ENCODE results near the gene LY6G5C.

The LY6G5C gene

DNA sequence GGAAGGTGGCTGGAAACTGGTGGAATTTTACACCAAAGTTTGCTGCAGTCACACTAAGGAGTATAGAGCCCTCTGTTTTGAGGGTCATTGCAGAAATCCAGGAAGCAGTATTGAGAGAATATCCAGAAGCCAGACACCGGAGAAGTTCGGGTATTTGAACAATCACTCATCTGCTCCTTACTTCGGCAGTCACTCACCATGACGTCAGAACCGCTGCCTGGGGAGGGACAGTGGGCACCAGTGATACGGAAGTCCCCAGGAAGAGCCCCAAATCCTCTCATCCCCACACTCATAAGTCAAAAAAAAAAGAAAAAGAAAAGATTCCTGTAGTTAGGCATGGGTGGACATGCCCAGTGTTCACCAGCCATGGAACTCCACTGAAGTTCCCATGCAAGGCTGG lies 4.0 kb downstream of the LY6G5C start:
- H3K4me3 ChIP-seq (ENCODE audit: insufficient read depth, low read depth, low read length, poor library complexity, severe bottlenecking): no peak overlapping the region
- H3K36me3 ChIP-seq (ENCODE audit: control insufficient read depth, insufficient read depth, low read length): peaks cover 3% of the 10 kb centered on the region
- H3K9me3 ChIP-seq (ENCODE audit: control insufficient read depth, low read length): no peaks in the 10 kb centered on the region
- H3K27ac ChIP-seq (ENCODE audit: insufficient read depth, low read length, poor library complexity, severe bottlenecking): no peak overlapping the region
- peaks cover 10% of the 10 kb centered on the region for H3K4me1 ChIP-seq (ENCODE audit: control insufficient read depth, insufficient read depth, low read length, poor library complexity, severe bottlenecking)
- no peak for DNase-seq
- H3K27me3 ChIP-seq (replicated peaks; ENCODE audit: control insufficient read depth, insufficient read depth, low read length, poor library complexity, severe bottlenecking): no peaks in the 10 kb centered on the region

GRCh38 chr6:31676322-31676903 lies 4.5 kb downstream of the LY6G5C start:
- no peak overlapping the region for H3K4me3 ChIP-seq (ENCODE audit: insufficient read depth, low read depth, low read length, poor library complexity, severe bottlenecking)
- peaks cover 7% of the 10 kb centered on the region for H3K4me1 ChIP-seq (ENCODE audit: control insufficient read depth, insufficient read depth, low read length, poor library complexity, severe bottlenecking)
- no peak for DNase-seq
- no peaks in the 10 kb centered on the region for H3K27me3 ChIP-seq (replicated peaks; ENCODE audit: control insufficient read depth, insufficient read depth, low read length, poor library complexity, severe bottlenecking)
- no peak overlapping the region for H3K27ac ChIP-seq (ENCODE audit: insufficient read depth, low read length, poor library complexity, severe bottlenecking)
- no peaks in the 10 kb centered on the region for H3K9me3 ChIP-seq (ENCODE audit: control insufficient read depth, low read length)
- peaks cover 8% of the 10 kb centered on the region for H3K36me3 ChIP-seq (ENCODE audit: control insufficient read depth, insufficient read depth, low read length)

- H3K9me3 ChIP-seq (ENCODE audit: control insufficient read depth, low read length): no peaks in the 10 kb centered on the region
- H3K36me3 ChIP-seq (ENCODE audit: control insufficient read depth, insufficient read depth, low read length): peaks cover 53% of the 10 kb centered on the region
- H3K27me3 ChIP-seq (replicated peaks; ENCODE audit: control insufficient read depth, insufficient read depth, low read length, poor library complexity, severe bottlenecking): no peaks in the 10 kb centered on the region
- no peak within 1 kb of the TSS for H3K4me3 ChIP-seq (ENCODE audit: insufficient read depth, low read depth, low read length, poor library complexity, severe bottlenecking)
- no peak within 1 kb of the TSS for H3K27ac ChIP-seq (ENCODE audit: insufficient read depth, low read length, poor library complexity, severe bottlenecking)
- peaks cover 13% of the 10 kb centered on the region for H3K4me1 ChIP-seq (ENCODE audit: control insufficient read depth, insufficient read depth, low read length, poor library complexity, severe bottlenecking)
- DNase-seq: no peak
Measured at GRCh38 chr6:31669676-31670075, 11.2 kb downstream of the LY6G5C start, which contains the start of gene LY6G5B. Gene LY6G5B, plus strand, starts transcription at chr6:31669976. Its CDS starts 975 bp downstream, at chr6:31670951.

DNA sequence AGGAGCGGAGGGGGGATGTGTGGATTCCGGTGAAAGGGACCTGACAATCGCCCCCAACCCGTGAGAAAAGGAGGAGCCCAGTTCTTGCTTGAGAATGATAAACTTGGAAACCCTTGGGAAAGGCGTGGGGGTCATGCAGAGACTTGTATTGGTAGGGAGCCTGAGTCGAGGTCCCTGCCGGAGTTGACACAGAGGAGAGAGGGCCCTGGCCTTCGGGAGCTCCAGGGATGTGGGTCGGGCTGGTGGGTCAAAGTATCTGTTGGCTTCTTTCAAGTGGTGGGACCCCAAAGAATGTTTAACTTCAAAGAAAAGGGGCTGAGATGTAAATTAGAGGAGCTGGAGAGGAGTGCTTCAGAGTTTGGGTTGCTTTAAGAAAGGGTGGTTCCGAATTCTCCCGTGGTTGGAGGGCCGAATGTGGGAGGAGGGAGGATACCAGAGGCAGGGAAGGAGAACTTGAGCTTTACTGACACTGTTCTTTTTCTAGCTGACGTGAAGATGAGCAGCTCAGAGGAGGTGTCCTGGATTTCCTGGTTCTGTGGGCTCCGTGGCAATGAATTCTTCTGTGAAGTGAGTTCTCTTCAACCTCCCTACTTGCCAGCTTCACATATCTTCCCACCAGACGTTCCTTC lies 14.4 kb downstream of the LY6G5C start:
- peak overlapping the region; percentile 97 for H3K27ac ChIP-seq (ENCODE audit: insufficient read depth, low read length, poor library complexity, severe bottlenecking)
- H3K27me3 ChIP-seq (replicated peaks; ENCODE audit: control insufficient read depth, insufficient read depth, low read length, poor library complexity, severe bottlenecking): no peaks in the 10 kb centered on the region
- no peak for DNase-seq
- peaks cover 32% of the 10 kb centered on the region for H3K4me1 ChIP-seq (ENCODE audit: control insufficient read depth, insufficient read depth, low read length, poor library complexity, severe bottlenecking)
- H3K4me3 ChIP-seq (ENCODE audit: insufficient read depth, low read depth, low read length, poor library complexity, severe bottlenecking): peak overlapping the region; percentile 92
- peaks cover 51% of the 10 kb centered on the region for H3K36me3 ChIP-seq (ENCODE audit: control insufficient read depth, insufficient read depth, low read length)
- no peaks in the 10 kb centered on the region for H3K9me3 ChIP-seq (ENCODE audit: control insufficient read depth, low read length)

DNA sequence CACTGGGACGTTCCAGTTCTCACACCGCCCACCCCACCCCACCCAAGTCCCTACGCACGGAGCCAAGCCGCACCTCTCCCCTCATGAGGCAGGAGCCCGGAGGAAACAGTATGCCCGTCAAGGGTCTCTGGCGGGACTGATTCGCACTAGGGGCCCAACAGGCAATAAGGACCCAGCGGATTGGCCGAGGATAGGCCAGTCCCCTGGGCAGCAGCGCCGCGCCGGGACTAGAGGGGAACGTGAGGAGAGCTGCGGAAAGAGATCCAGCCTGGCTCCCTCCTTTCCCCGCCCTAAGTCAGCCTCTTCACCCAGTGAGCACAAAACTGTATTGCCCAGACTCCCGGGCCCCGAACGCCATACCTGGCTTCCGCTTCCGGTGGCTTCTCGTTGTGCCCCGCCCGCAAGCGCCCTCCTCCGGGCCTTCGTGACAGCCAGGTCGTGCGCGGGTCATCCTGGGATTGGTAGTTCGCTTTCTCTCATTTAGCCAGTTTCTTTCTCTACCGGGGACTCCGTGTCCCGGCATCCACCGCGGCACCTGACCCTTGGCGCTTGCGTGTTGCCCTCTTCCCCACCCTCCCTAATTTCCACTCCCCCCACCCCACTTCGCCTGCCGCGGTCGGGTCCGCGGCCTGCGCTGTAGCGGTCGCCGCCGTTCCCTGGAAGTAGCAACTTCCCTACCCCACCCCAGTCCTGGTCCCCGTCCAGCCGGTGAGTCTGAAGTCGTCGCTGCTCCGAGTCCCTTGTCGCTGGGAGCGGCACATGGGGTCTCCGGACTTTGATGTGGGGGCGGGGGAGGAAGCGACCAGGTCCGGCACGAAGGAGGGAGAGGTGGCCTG lies 15.1 kb downstream of the LY6G5C start, which contains the start of gene CSNK2B:
Gene CSNK2B (plus strand): TSS at position 580 of the 836 bp plus-strand sequence. CDS start 752 bp downstream, outside the sequence.
- H3K27ac ChIP-seq (ENCODE audit: insufficient read depth, low read length, poor library complexity, severe bottlenecking): peak within 1 kb of the TSS; percentile 97

DNA sequence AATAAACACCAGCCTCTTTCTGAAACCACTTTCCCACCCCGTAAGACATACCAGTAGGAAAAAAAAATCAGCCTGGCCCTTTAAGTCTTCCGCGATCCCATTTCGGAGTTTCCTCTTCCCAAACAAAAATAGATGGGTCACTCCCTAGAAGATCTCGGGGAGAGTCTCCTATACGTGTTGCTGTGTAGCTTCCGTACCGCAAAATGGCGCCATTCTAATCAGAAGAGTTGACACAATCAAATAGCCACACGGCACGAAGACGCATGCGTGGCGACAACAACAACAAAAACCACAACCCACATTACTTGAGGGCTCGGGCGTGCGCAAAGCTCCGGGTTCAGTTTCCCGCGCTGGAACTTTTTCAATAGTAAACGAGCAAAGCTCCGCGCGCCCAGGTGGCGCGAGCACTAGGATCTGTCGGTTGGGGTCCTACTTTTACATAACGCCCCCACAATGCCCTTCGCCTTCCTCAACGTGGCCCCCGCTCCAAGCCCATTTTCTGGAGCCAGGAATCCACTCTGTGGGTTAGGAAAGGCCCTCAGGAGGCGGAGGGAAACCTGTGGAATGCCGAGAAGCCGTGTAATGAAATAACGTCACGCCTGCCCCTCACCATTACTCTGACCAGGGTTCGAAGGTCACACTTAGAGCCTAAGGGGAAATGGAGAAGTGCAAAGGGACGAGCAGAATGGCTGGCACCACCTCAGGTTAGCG lies 15.9 kb downstream of the LY6G5C start, which contains the start of gene GPANK1:
Gene GPANK1 (minus strand): TSS at position 208 of the 711 bp plus-strand sequence. CDS start 519 bp downstream, outside the sequence.
- Histone ChIP-seq H3K27me3 (replicated peaks; ENCODE audit: control insufficient read depth, insufficient read depth, low read length, poor library complexity, severe bottlenecking) (no peaks in the 10 kb centered on the region), H3K36me3 (ENCODE audit: control insufficient read depth, insufficient read depth, low read length) (peaks cover 36% of the 10 kb centered on the region), H3K4me1 (ENCODE audit: control insufficient read depth, insufficient read depth, low read length, poor library complexity, severe bottlenecking) (peaks cover 43% of the 10 kb centered on the region), H3K27ac (ENCODE audit: insufficient read depth, low read length, poor library complexity, severe bottlenecking) (peak within 1 kb of the TSS; percentile 97), H3K4me3 (ENCODE audit: insufficient read depth, low read depth, low read length, poor library complexity, severe bottlenecking) (peak within 1 kb of the TSS; percentile 92), H3K9me3 (ENCODE audit: control insufficient read depth, low read length) (no peaks in the 10 kb centered on the region)
- DNase-seq: peak; percentile 84 to 87 (median 85)

More for the DNA sequence above, 15.1 kb downstream of the LY6G5C start, which contains the start of gene CSNK2B:
- peaks cover 44% of the 10 kb centered on the region for H3K36me3 ChIP-seq (ENCODE audit: control insufficient read depth, insufficient read depth, low read length)
- H3K4me1 ChIP-seq (ENCODE audit: control insufficient read depth, insufficient read depth, low read length, poor library complexity, severe bottlenecking): peaks cover 38% of the 10 kb centered on the region
- peak within 1 kb of the TSS; percentile 92 for H3K4me3 ChIP-seq (ENCODE audit: insufficient read depth, low read depth, low read length, poor library complexity, severe bottlenecking)
- H3K27me3 ChIP-seq (replicated peaks; ENCODE audit: control insufficient read depth, insufficient read depth, low read length, poor library complexity, severe bottlenecking): no peaks in the 10 kb centered on the region
- DNase-seq: peak; percentile 96 to 98 (median 98)
- no peaks in the 10 kb centered on the region for H3K9me3 ChIP-seq (ENCODE audit: control insufficient read depth, low read length)

DNA sequence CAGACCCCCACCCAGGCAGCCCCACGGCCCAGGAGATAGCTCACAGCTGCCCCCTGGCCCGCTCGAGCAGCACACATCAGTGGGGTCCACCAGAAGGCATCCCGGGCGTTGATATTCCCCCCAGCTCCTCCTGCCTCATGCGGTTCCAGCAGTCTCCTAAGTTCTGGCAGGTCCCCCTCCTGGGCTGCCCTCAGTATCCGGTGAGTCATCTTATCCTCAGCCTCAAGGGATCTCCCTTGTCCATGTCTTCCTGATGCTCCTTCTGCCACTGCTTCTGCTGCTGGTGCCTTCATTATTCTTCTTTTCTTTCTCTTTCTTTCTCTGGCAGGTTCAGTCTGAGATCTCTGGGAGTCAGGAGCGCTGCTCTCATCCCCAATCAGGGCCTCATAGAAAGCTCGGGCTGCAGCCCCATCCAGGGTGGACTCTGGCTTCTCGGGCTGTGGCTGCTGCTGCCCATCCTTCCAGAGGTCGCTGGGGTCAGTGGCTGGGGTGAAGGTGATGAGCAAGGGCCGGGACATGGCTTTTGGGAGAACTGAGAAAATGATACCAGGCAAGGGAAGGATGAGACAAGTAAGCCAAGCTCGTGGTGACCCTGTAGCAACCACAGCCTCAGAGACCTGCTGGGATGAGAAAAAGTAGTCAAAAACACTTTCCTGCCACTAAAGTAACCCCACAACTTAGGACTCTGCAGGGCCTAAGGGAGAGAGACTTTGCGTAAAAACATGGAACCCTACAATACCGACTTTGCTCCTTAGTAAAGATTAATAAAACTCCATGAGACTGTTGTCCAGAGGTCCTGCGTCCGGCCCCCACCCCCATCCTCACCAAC lies 16.7 kb downstream of the LY6G5C start:
- Histone ChIP-seq H3K36me3 (ENCODE audit: control insufficient read depth, insufficient read depth, low read length) (peaks cover 29% of the 10 kb centered on the region), H3K4me3 (ENCODE audit: insufficient read depth, low read depth, low read length, poor library complexity, severe bottlenecking) (peak overlapping the region; percentile 92), H3K4me1 (ENCODE audit: control insufficient read depth, insufficient read depth, low read length, poor library complexity, severe bottlenecking) (peaks cover 50% of the 10 kb centered on the region), H3K27me3 (replicated peaks; ENCODE audit: control insufficient read depth, insufficient read depth, low read length, poor library complexity, severe bottlenecking) (no peaks in the 10 kb centered on the region), H3K27ac (ENCODE audit: insufficient read depth, low read length, poor library complexity, severe bottlenecking) (peak overlapping the region; percentile 97), H3K9me3 (ENCODE audit: control insufficient read depth, low read length) (no peaks in the 10 kb centered on the region)
- no peak for DNase-seq

DNA sequence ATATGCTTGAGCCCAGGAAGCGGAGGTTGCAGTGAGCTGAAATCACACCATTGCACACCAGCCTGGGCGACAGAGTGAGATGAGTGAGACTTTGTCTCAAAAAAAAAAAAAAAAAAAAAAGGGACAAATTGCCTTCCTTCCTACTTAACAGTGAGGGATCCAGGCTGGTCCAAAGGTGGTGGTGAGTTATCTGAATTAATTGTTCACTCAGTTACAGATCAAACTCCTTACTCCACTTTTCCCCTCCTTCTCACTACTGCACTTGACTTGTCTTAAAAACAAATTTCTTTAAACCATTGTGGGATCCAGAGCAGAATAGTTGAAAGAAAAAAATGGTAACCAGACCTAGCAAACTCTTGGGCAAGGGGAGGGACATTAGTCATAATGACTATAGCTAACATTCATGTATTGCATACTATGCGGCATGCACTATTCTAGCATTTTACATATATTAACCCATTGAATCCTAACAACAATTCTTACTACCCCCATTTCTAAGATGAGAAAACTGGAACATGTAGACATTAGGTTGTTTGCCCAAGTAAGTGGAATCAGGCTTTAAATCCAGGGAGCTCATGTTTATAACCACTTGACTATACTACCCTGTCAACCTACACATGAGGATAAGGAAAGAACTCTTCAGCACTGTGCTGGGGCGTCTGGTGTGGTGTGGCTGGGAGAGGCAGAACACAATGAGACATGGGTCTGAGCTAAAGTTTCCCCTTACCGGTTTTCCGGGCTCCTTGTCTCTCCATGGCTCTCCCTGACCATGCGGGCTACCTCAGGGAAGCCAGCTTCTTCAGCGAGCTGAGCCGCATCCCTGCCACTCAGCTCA lies 17.5 kb downstream of the LY6G5C start:
- H3K27ac ChIP-seq (ENCODE audit: insufficient read depth, low read length, poor library complexity, severe bottlenecking): peak overlapping the region; percentile 97
- H3K36me3 ChIP-seq (ENCODE audit: control insufficient read depth, insufficient read depth, low read length): peaks cover 24% of the 10 kb centered on the region
- H3K4me1 ChIP-seq (ENCODE audit: control insufficient read depth, insufficient read depth, low read length, poor library complexity, severe bottlenecking): peaks cover 59% of the 10 kb centered on the region
- H3K9me3 ChIP-seq (ENCODE audit: control insufficient read depth, low read length): no peaks in the 10 kb centered on the region
- no peak for DNase-seq
- peak overlapping the region; percentile 92 for H3K4me3 ChIP-seq (ENCODE audit: insufficient read depth, low read depth, low read length, poor library complexity, severe bottlenecking)
- no peaks in the 10 kb centered on the region for H3K27me3 ChIP-seq (replicated peaks; ENCODE audit: control insufficient read depth, insufficient read depth, low read length, poor library complexity, severe bottlenecking)
